Measurements from ENCODE around the gene SLC26A5.
"Not testable (repeated sequence)": the region's sequence is repeated elsewhere in the genome, so short reads cannot be mapped to it uniquely, and the experiment has no call there.

Gene SLC26A5

GRCh38 chr7:103446049-103446520 is at the start of gene SLC26A5:
TSS of gene SLC26A5 (minus strand) at chr7:103446207. CDS start at chr7:103421514, 24,693 bp downstream.
- H3F3A ChIP-seq (ENCODE audit: low read depth): no peaks in the 10 kb centered on the region
- H3K9me2 ChIP-seq (replicated peaks; ENCODE audit: low read depth, low read length): no peaks in the 10 kb centered on the region
- H3K4me3 ChIP-seq (ENCODE audit: low read length, poor library complexity, severe bottlenecking): no peak within 1 kb of the TSS
- no peak within 1 kb of the TSS for H2AFZ ChIP-seq (ENCODE audit: low read length)
- no peaks in the 10 kb centered on the region for H3K4me1 ChIP-seq (ENCODE audit: insufficient read depth, low read length, poor library complexity, severe bottlenecking)
- no peak within 1 kb of the TSS for H3K9ac ChIP-seq (ENCODE audit: low read depth, low read length, poor library complexity, severe bottlenecking)
- peaks cover 8% of the 10 kb centered on the region for H3K27me3 ChIP-seq (ENCODE audit: insufficient read depth, low read length, poor library complexity, severe bottlenecking)
- H3K79me2 ChIP-seq (ENCODE audit: insufficient read depth, low read length): no peaks in the 10 kb centered on the region
- H3K9me3 ChIP-seq (ENCODE audit: insufficient read depth, low read depth, low read length): no peaks in the 10 kb centered on the region
- no peaks in the 10 kb centered on the region for H4K20me1 ChIP-seq (ENCODE audit: insufficient read depth, low read length, poor library complexity, severe bottlenecking)
- TF ChIP-seq CTCF (conservative IDR thresholded peaks at IDR 0.05; ENCODE audit: low read length): no peak
- TF ChIP-seq EZH2phosphoT487 (IDR thresholded peaks at IDR 0.05; ENCODE audit: borderline replicate concordance): no peak
- no peaks in the 10 kb centered on the region for H3K36me3 ChIP-seq (ENCODE audit: insufficient read depth, low read length)
- H3K4me2 ChIP-seq (ENCODE audit: low read depth, low read length, poor library complexity, severe bottlenecking): no peak within 1 kb of the TSS

- no peaks in the 10 kb centered on the region for H3K79me2 ChIP-seq (ENCODE audit: insufficient read depth, low read length)
- H3K36me3 ChIP-seq (ENCODE audit: insufficient read depth, low read length): no peaks in the 10 kb centered on the region
- no peaks in the 10 kb centered on the region for H3F3A ChIP-seq (ENCODE audit: low read depth)
- H2AFZ ChIP-seq (ENCODE audit: low read length): no peak overlapping the region
- H3K27me3 ChIP-seq (ENCODE audit: insufficient read depth, low read length, poor library complexity, severe bottlenecking): no peaks in the 10 kb centered on the region
- H3K9me2 ChIP-seq (replicated peaks; ENCODE audit: low read depth, low read length): no peaks in the 10 kb centered on the region
- H3K4me3 ChIP-seq (ENCODE audit: low read length, poor library complexity, severe bottlenecking): no peak overlapping the region
- H3K9ac ChIP-seq (ENCODE audit: low read depth, low read length, poor library complexity, severe bottlenecking): no peak overlapping the region
- no peak for TF ChIP-seq CTCF (conservative IDR thresholded peaks at IDR 0.05; ENCODE audit: low read length)
- TF ChIP-seq EZH2phosphoT487 (IDR thresholded peaks at IDR 0.05; ENCODE audit: borderline replicate concordance): no peak
- no peaks in the 10 kb centered on the region for H4K20me1 ChIP-seq (ENCODE audit: insufficient read depth, low read length, poor library complexity, severe bottlenecking)
- H3K4me1 ChIP-seq (ENCODE audit: insufficient read depth, low read length, poor library complexity, severe bottlenecking): no peaks in the 10 kb centered on the region
- H3K9me3 ChIP-seq (ENCODE audit: insufficient read depth, low read depth, low read length): no peaks in the 10 kb centered on the region
- H3K4me2 ChIP-seq (ENCODE audit: low read depth, low read length, poor library complexity, severe bottlenecking): no peak overlapping the region
Observed at GRCh38 chr7:103487419-103487818, 41.4 kb upstream of the SLC26A5 start.

GRCh38 chr7:103486873-103487272 is 40.9 kb upstream of the SLC26A5 start:
- not testable (repeated sequence) for H3K4me2 ChIP-seq (ENCODE audit: low read depth, low read length, poor library complexity, severe bottlenecking); H3K4me1 ChIP-seq (ENCODE audit: insufficient read depth, low read length, poor library complexity, severe bottlenecking); H3K9me2 ChIP-seq (replicated peaks; ENCODE audit: low read depth, low read length); H2AFZ ChIP-seq (ENCODE audit: low read length); H4K20me1 ChIP-seq (ENCODE audit: insufficient read depth, low read length, poor library complexity, severe bottlenecking); H3K79me2 ChIP-seq (ENCODE audit: insufficient read depth, low read length); H3K9me3 ChIP-seq (ENCODE audit: insufficient read depth, low read depth, low read length); H3F3A ChIP-seq (ENCODE audit: low read depth); H3K27me3 ChIP-seq (ENCODE audit: insufficient read depth, low read length, poor library complexity, severe bottlenecking); H3K36me3 ChIP-seq (ENCODE audit: insufficient read depth, low read length); H3K4me3 ChIP-seq (ENCODE audit: low read length, poor library complexity, severe bottlenecking); H3K9ac ChIP-seq (ENCODE audit: low read depth, low read length, poor library complexity, severe bottlenecking)

GRCh38 chr7:103480771-103481170 is 34.8 kb upstream of the SLC26A5 start:
- H3K79me2 ChIP-seq (ENCODE audit: insufficient read depth, low read length): no peaks in the 10 kb centered on the region
- H4K20me1 ChIP-seq (ENCODE audit: insufficient read depth, low read length, poor library complexity, severe bottlenecking): no peaks in the 10 kb centered on the region
- no peaks in the 10 kb centered on the region for H3K9me2 ChIP-seq (replicated peaks; ENCODE audit: low read depth, low read length)
- H3K27me3 ChIP-seq (ENCODE audit: insufficient read depth, low read length, poor library complexity, severe bottlenecking): no peaks in the 10 kb centered on the region
- no peak overlapping the region for H3K9ac ChIP-seq (ENCODE audit: low read depth, low read length, poor library complexity, severe bottlenecking)
- TF ChIP-seq CTCF (conservative IDR thresholded peaks at IDR 0.05; ENCODE audit: low read length) (no peak), EZH2phosphoT487 (IDR thresholded peaks at IDR 0.05; ENCODE audit: borderline replicate concordance) (no peak)
- no peak overlapping the region for H3K4me2 ChIP-seq (ENCODE audit: low read depth, low read length, poor library complexity, severe bottlenecking)
- no peaks in the 10 kb centered on the region for H3K4me1 ChIP-seq (ENCODE audit: insufficient read depth, low read length, poor library complexity, severe bottlenecking)
- no peak overlapping the region for H2AFZ ChIP-seq (ENCODE audit: low read length)
- H3K36me3 ChIP-seq (ENCODE audit: insufficient read depth, low read length): no peaks in the 10 kb centered on the region
- H3K9me3 ChIP-seq (ENCODE audit: insufficient read depth, low read depth, low read length): no peaks in the 10 kb centered on the region
- no peaks in the 10 kb centered on the region for H3F3A ChIP-seq (ENCODE audit: low read depth)
- H3K4me3 ChIP-seq (ENCODE audit: low read length, poor library complexity, severe bottlenecking): no peak overlapping the region

All from Loucy (cell line).